Stimulated activated CD8-positive, alpha-beta memory T cell treated with anti-CD3 and anti-CD28 coated beads, Interleukin-4, amount 100 ng/mL, for 4 hours (primary cell): ENCODE measurements around the gene UQCC3.
"Not testable (repeated sequence)": the region's sequence is repeated elsewhere in the genome, so short reads cannot be mapped to it uniquely, and the experiment has no call there.

Experiments used
- DNase-seq, 2 donors: peaks; one replicate each; pipeline ENCODE4 v3.0.0-alpha.2; 2020; ENCODE audit warnings: low read depth in 2 of 2, low spot score in 1 of 2

Gene UQCC3

GRCh38 chr11:62665599-62666258 is 5.7 kb upstream of the UQCC3 start:
- DNase-seq: peak in 1 of 2 donors; percentile 64

DNA sequence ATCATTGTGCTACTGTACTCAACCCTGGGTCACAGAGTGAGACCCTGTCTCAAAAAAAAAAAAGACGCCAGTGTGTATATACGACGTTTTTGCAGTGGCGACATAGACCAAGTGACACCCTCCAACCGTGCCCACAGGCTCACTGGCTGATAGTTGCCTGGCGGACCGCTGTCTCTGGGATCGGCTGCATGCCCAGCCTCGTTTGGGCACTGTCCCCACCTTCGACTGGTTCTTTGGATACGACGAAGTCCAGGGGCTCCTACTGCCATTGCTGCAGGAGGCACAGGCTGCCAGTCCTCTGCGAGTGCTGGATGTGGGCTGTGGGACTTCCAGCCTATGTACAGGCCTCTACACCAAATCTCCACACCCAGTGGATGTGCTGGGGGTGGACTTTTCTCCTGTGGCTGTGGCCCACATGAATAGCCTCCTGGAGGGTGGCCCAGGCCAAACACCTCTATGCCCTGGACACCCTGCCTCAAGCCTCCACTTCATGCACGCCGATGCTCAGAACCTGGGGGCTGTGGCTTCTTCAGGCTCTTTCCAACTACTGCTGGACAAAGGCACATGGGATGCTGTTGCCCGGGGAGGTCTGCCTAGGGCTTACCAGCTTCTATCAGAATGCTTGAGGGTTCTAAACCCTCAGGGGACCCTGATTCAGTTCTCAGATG is 5.1 kb upstream of the UQCC3 start:
- no peak for DNase-seq

DNA sequence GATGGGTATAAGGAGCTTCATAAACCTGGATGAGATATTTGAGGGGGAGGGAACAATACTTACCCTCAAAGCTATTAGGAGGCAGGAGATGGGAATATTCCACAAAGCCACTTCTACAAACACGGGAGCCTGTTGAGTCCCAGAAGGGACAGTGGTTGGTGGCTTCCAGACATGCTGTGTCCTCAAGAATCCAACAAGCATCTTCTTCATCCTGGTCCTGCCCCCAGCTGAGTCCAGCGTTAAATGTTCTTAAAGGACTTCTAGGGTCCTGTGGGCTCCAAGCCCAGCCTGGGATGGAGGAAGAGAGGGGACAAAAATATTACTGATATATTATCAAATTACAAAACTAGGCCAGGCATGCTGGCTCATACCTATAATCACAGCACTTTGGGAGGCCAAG is 4.0 kb upstream of the UQCC3 start:
- no peak for DNase-seq

DNA sequence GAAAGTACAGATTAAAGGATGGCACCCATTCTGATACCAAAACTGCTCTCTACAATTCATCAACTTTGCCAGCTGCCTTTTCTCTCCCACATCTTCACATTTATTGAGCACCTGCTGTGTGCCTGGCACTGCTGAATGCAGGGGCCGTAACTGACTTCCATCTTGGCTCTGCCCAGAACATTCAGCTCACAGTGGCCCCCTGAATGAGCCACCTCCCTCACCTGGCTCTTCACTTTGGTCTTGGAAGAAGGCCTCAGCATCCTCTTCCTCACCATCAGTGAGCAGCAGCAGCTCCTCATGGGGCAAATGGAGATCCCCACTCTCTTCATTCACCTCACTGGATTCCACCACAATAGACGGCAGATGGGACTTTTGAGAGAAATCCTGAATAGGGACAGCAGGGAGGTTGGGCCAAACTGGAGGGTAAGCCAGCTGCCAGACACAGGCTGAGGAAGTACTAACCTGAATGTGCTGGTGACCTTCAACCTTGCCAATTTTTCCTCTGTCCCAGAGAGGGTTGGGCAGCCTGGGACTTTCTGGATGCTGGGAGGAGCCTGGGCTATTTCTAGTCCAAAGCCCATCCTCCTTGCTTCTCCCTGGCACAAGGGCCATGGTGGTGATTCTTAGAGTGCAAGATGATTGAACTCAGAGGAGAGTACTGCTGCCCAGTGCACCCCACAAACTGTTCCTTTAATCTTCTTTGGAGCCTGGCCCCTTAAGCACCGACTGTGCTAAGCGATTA is 1.9 kb upstream of the UQCC3 start:
- no peak for DNase-seq

DNA sequence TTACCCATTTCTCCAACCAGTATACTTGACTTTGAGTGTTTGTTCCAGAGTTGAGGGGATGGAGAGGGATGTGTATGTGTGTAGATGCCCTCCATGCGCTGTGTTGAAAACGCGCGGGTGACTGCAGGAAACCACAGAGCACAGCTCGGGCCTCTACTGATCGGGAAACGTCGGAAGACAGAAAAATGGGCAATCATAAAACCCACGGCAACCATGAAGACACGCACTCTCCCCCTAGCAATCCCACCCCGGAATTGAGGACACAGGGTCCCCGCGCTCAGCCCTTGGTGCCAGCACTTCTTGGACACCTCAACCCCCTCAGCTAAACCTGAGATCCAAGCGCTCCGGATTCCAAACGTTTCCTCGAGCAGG is 251 bp upstream of the UQCC3 start:
- no peak for DNase-seq

- DNase-seq: no peak
Observed at GRCh38 chr11:62673196-62673525, 1.7 kb downstream of the UQCC3 start.

DNA sequence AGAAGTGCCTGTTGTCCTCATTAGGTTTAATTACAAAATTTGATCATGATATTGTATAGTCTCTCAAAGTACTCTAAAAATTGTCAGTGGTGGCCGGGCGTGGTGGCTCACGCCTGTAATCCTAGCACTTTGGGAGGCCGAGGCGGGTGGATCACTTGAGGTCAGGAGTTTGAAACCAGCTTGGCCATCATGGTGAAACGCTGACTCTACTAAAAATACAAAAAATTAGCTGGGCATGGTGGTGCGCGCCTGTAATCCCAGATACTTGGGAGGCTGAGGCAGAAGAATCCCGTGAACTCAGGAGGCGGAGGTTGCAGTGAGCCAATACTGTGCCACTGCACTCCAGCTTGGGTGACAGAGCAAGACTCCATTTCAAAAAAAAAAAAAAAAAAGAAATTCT is 3.9 kb downstream of the UQCC3 start:
- not testable (repeated sequence) for DNase-seq

GRCh38 chr11:62676698-62677097 is 5.2 kb downstream of the UQCC3 start:
- no peak for DNase-seq

- no peak for DNase-seq
Observed at GRCh38 chr11:62677156-62677555, 5.7 kb downstream of the UQCC3 start.

DNA sequence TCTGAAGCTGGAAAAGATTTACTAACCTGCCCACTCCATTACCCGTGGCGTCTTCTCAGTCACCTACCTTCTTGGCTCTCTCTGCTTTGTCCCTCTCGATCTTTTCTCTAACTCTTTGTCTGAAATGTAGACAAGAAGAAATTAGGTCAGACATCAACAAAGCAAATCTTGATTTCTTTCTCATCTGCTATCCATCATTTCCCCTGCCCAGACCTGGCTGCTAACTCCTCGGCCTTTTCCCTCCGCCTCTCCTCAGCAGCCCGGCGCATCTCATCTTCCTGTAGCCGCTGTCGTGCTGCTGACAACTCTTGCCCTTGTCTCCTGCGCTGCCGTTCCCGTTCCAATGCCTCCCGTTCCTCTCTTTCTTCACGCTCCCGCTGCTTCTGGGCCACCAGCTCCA is 6.2 kb downstream of the UQCC3 start:
- no peak for DNase-seq

DNA sequence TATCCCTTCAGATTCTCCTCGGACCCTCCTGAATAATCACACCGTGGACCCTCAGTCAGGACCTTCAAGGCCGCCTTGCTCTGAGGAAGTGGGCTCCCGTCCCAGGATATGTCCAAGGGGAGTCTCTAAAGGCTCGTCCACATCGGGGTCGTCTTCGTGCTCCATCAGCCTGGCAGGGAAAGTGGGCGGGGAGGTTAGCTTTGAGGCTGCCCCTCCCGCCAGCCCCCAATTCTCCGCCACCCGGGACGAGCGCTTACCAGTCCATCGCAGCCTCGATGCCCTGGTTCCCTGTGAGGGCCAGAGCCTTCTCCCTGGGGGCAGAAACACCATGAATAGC is 6.9 kb downstream of the UQCC3 start:
- DNase-seq: no peak

- peak; percentile 75 to 79 for DNase-seq
Observed at GRCh38 chr11:62678770-62679696, 7.6 kb downstream of the UQCC3 start, which contains the start of gene UBXN1. Gene UBXN1 (minus strand): TSS chr11:62679073. CDS start chr11:62678923, 150 bp downstream.

DNA sequence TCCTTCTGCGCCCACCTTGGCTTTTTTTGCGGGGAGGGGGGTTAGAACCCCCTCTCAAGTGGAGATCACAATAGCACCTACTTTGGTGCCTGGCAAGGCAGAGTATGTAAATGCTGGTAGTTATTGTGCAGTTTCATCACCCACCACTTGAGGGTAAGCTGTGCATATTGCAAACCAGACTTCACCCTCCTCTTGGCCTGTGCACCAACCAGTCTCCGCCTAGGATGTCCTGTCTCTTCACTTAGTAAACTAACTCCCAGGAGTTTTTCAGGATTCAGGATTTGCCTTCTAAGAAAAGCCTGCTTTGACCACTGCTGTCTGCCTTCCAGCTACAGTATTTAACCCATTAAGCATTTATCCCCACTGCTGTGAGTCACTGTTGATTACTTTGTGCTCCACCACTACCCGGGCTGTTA is 9.4 kb downstream of the UQCC3 start:
- DNase-seq: no peak

GRCh38 chr11:62682518-62682917 is 11.0 kb downstream of the UQCC3 start:
- no peak for DNase-seq

DNA sequence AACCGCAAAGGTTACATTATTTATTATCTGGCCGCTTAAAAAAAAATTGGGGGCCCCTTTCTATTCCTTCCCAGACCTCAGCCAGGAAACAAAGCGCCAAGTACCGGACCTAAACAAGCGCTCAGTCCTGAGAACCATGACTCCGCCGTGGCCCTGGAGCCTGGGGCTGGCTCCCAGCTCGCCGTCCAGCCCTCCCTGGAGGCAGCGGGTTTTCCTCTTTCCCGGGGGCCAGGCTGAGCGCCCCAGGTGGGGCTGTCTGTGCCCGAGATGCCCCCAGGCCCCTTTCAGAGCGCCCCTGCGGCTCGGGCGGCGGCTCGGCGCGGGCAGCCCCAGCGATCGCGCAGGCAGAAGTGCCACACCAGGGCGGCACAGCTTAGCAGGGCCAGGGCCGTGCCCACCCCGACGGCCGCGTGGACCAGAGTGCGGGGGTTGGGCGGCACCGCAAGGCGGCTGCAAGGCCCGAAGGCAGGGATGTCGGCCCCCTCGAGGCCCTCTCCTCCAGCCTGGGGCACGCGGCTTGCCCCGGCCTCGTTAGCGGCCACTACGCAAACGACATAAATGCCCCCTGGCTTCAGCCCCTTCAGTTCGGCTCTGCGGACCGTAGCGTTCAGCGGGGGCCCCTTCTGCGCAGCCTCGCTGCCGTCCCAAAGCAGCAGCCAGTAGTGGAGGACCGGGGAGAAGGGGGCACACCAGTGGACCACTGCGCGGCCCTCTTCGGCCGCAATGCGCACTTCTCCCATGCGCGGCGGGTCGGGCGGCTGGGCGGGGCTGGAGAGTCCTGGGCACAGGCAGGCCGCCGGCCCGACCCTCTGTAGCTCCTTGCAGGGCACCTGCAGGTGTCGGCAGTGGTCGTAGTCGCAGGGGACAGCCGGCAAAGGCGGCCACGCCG is 16.3 kb downstream of the UQCC3 start:
- DNase-seq: no peak

DNA sequence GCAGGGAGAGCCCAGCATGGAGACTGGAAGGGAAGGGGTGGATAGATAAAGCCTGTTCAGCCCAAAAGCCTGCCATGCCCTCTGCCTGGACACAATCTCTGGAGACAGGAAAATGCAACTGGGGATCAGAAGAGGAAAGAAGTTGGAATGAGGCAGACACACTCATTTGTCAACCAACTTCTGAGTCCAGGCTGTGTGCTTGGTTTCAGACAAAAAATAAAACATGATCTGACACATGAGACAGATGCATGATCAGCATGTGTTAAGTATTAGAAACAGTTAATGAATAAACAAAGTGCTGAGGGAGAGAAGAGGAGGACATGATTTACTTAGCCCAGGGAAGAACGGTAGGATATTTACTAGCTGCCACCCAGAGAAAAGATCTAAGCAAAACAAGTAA is 17.0 kb downstream of the UQCC3 start:
- DNase-seq: no peak

GRCh38 chr11:62689421-62690183 is 18.1 kb downstream of the UQCC3 start, which contains the start of gene LRRN4CL:
Gene LRRN4CL (minus strand): TSS chr11:62689530. CDS start chr11:62688508, 1,022 bp downstream.
- no peak for DNase-seq

DNA sequence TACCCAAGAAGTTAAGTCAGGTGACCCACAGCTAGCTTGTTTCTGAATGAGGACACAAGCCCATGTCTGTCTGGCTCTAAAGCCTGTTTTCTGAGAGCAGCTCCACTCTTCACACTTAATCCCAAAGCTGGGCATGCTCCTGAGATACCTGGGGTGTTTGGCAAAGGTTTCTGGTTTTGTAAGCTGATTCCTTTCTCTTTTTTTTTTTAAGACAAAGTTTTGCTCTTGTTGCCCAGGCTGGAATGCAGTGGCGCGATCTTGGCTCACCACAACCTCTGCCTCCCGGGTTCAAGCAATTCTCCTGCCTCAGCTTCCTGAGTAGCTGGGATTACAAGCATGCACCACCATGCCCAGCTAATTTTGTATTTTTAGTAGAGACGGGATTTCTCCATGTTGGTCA is 22.2 kb downstream of the UQCC3 start:
- DNase-seq: not testable (repeated sequence)

DNA sequence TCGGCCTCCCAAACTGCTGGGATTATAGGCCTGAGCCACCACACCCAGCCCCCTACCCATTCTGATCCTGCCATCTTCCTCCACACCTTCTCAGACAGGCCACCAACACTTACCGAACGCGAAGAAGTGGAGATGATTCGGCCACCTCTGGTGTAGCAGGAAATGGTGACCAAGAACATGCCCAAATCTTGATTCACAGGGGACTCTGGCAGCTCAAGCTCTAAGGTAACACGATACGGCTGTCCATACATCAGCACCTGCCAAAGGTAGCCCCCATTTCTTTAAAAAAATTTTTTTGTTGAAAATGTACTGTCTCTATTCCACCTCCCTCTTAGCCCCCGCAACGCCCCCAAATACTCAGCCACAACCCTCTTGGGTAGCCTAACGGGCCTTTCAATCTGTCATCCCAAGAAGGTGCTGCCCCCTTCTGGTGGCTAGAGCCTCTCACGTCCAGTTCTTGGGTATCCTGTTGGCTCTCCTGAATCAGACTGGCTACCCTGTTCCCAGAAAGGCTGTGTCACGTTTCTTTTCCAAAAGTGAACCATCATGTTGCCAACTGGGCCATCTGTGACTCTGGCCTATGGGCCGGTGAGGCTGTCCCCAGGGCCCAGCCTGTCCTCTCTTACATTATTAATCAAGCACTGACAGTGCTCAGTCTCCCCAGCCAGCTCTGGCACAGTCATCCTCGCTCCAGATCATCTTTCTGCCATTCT is 23.1 kb downstream of the UQCC3 start:
- DNase-seq: peak; percentile 57 to 65
